HG02870 (cell line): ENCODE data around the gene CHRNB1.
"Not testable (repeated sequence)": the region's sequence is repeated elsewhere in the genome, so short reads cannot be mapped to it uniquely, and the experiment has no call there.

Experiments used
- ATAC-seq: cut with Tn5 transposase; IDR thresholded peaks from one replicate; pipeline ENCODE4 v1.9.1; 2021; ENCODE audit warnings: mild to moderate bottlenecking, moderate library complexity; ENCODE audit not compliant: unreplicated experiment

Gene CHRNB1

DNA sequence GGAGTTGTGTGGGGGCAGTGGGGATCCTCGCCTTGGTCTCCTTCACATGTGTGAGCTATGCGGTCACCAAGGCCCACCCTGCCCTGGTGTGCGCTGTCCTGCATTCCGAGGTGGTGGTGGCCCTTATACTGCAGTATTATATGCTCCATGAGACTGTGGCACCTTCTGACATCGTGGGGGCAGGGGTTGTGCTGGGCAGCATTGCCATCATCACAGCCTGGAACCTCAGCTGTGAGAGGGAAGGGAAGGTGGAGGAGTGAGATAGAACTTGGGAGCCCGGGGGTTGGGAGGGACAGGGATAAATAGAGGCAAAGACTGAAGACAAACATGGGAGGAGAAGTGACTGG is 37.9 kb downstream of the CHRNB1 start:
- ATAC-seq = not testable (repeated sequence)

DNA sequence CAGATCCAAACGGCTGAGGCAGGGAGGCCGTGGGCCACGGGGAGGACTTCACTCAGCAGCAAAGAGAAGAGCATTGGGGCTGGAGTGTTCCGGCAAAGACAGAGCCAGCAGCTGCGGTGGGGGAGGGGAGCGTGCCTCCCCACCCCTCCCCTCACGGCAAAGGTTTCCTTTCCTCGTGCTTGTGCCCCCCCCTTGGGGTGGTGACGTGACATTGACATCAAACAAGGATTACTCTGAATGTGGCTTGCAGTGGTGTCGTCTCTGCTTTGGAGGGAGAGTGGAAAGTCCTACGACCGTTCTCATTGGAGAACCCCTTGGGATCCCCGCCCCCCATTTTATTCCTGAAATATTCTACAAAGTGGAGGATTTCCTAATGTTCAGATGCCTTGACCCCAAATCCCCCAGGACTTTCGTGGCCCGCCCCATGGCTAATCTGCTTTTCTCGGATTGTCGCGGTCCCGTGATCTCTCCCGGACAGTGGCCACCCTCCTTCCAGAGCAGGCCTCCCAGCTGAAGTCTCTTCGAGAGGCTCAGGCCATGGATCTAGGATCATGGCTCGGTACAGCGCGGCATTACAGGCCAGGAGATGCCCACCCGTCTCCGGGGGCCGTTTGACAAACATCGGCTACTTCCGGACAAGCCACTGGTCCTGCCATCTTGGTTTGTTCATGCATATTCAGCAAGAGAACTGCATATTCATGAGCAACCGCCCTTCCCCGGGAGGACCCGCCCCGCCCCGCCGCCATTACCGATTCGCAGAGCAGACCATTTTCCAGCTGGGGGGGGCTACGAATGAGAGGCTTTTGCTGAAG is 38.6 kb downstream of the CHRNB1 start:
- ATAC-seq = peak; percentile 23

GRCh38 chr17:7484067-7484918 is 39.4 kb downstream of the CHRNB1 start, which contains the start of gene POLR2A:
TSS of gene POLR2A (plus strand) at chr17:7484366.
- peak; percentile 62 for ATAC-seq

DNA sequence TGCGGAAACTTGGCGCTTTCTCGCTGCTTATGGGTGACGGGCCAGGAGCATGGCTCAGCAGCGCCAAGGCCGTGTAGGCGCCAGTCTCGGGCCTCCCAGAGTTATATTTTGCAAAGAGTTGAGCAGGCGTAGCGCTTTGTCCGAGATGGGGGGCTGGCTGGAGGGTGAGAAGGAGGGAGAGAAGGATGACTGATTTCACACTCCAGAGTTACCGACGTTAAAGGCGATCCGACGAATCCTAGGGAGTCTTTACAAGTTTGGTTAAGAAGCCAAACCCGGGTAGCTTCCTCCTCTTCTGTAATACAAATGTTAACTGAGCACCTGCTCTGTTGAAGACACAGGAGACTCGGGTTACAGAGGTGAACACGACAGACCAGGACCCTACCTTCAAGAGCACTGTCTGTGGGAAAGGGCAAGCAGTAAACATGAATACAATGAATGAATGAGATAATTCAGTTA is 40.1 kb downstream of the CHRNB1 start:
- no peak for ATAC-seq

DNA sequence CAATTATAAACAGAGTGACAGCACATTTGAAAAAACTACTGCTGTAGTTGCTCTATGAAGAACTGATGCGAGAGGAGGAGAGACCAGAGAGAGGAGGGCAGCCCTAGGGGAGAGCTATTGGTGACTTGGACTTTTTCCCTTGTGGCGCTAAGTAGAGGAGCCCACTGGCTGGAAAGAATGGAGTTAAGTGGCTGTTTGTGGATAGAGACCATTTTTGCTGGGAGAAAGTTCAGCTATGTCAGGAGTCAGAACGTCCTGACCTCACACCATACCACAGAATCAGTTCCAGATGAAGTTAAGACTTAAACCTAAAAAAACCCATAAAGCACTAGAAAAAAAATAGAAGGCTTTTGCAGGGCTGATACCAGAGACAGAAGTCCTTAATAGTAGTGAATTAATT is 41.3 kb downstream of the CHRNB1 start:
- no peak for ATAC-seq

GRCh38 chr17:7490144-7490543 is 45.3 kb downstream of the CHRNB1 start:
- no peak for ATAC-seq

DNA sequence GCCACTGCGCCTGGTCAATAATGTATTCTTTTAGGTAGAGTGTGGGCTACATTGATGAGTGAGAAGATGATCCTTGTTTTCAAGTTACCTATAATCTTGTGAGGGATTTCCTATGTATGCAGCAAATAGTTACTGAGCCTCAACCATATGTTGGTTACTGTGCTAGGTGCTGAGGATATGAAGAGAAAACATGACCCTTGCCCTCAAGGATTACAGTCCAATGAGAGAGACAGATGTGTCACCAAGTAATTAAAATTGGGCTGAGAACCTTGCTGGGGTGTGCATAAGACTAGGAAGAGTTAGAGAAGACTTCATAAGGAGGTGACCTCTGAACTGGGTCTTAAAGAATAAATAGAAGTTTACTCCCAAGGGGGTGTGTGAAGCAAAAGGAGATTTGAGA is 46.7 kb downstream of the CHRNB1 start:
- ATAC-seq = no peak

- ATAC-seq = no peak
Measured at GRCh38 chr17:7493941-7494340, 49.1 kb downstream of the CHRNB1 start.

GRCh38 chr17:7495906-7496434 is 51.1 kb downstream of the CHRNB1 start:
- ATAC-seq = no peak

DNA sequence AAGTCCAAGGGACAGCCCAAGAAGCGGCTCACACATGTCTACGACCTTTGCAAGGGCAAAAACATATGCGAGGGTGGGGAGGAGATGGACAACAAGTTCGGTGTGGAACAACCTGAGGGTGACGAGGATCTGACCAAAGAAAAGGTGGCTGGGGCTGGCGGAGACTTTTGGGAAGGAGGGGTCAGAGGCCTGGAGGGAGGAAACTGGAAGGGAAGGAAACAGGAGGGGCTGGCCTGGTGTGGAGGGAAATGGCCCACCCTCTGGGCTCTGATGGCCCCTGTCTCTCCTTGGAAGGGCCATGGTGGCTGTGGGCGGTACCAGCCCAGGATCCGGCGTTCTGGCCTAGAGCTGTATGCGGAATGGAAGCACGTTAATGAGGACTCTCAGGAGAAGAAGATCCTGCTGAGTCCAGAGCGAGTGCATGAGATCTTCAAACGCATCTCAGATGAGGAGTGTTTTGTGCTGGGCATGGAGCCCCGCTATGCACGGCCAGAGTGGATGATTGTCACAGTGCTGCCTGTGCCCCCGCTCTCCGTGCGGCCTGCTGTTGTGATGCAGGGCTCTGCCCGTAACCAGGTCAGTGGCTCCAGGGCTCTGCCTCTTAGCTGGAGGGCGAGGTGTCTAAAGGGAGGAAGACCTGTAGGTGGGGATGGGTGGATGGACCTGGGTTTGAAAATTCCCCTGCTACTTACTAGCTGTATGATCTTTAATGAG is 51.8 kb downstream of the CHRNB1 start:
- ATAC-seq = no peak

- no peak for ATAC-seq
Measured at GRCh38 chr17:7497228-7497627, 52.4 kb downstream of the CHRNB1 start.

GRCh38 chr17:7497636-7498035 is 52.8 kb downstream of the CHRNB1 start:
- no peak for ATAC-seq

DNA sequence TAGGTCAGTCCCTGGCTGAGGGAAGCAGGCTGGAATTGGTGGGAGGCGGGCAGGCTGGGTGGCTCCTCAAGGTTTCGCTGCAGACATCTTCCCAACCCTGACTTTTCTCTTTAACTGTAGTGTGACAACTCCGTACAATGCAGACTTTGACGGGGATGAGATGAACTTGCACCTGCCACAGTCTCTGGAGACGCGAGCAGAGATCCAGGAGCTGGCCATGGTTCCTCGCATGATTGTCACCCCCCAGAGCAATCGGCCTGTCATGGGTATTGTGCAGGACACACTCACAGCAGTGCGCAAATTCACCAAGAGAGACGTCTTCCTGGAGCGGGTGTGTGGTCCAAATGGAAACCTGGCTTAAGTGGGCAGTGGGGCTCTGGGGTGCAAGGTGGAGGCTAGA is 54.3 kb downstream of the CHRNB1 start:
- ATAC-seq = no peak

GRCh38 chr17:7501729-7502128 is 56.9 kb downstream of the CHRNB1 start:
- ATAC-seq = no peak

DNA sequence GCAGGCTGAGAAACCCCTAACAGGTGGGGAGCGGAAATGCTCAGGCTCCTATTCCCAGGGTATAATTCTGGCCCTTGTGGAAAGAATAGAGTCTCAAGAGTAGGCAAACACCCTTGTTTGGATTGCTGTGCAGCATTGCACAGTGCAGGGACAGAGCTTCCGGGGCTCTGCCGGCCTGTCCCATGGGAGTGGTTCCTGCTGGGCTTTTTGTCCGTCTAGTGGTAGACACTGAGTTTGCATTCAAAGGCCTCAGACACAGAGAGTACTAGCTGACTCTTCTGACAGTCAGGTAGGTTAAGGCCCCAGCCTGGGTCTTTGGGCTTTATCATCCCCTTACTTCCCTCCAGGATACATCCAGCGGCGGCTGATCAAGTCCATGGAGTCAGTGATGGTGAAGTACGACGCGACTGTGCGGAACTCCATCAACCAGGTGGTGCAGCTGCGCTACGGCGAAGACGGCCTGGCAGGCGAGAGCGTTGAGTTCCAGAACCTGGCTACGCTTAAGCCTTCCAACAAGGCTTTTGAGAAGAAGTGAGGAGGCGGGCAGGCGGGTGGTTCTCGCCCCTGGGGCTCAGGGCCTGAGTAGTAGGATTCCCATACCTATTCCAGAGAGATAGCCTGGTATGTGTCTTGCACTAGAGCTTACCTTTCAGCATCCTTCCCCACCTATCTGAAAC is 57.4 kb downstream of the CHRNB1 start:
- no peak for ATAC-seq

GRCh38 chr17:7502987-7503386 is 58.1 kb downstream of the CHRNB1 start:
- no peak for ATAC-seq

GRCh38 chr17:7503521-7503920 is 58.7 kb downstream of the CHRNB1 start:
- ATAC-seq = no peak
